Measurements from ENCODE around the gene ZNF280D.

The ZNF280D gene

GRCh38 chr15:56628893-56629532 lies 104.3 kb downstream of the ZNF280D start:
- FAIRE-seq = no peak

GRCh38 chr15:56619887-56620286 lies 113.4 kb downstream of the ZNF280D start:
- no peak for FAIRE-seq

- no peak for FAIRE-seq
Observed at GRCh38 chr15:56617628-56618027, 115.7 kb downstream of the ZNF280D start.

- FAIRE-seq = no peak
Observed at GRCh38 chr15:56616551-56616950, 116.8 kb downstream of the ZNF280D start.

- FAIRE-seq = no peak
Observed at GRCh38 chr15:56613811-56614210, 119.5 kb downstream of the ZNF280D start.

GRCh38 chr15:56608993-56609392 lies 124.3 kb downstream of the ZNF280D start:
- FAIRE-seq = no peak

GRCh38 chr15:56608140-56608778 lies 125.0 kb downstream of the ZNF280D start:
- FAIRE-seq = no peak

GRCh38 chr15:56602253-56602652 lies 131.1 kb downstream of the ZNF280D start:
- FAIRE-seq = no peak

- FAIRE-seq = peak; percentile 87
Observed at GRCh38 chr15:56600380-56600779, 132.9 kb downstream of the ZNF280D start.

- no peak for FAIRE-seq
Observed at GRCh38 chr15:56598991-56599390, 134.3 kb downstream of the ZNF280D start.

GRCh38 chr15:56587686-56588085 lies 145.6 kb downstream of the ZNF280D start:
- no peak for FAIRE-seq

- FAIRE-seq = no peak
Observed at GRCh38 chr15:56586206-56586605, 147.1 kb downstream of the ZNF280D start.

GRCh38 chr15:56582785-56583184 lies 150.5 kb downstream of the ZNF280D start:
- FAIRE-seq = no peak

Measured in A204.1 (cell line).